UCSD-AML1 (cell line): ENCODE results near the gene RAB42.

Experiments used
- DNase-seq: peaks from one replicate; lab custom pipeline; 2025; ENCODE audit not compliant: unreplicated experiment; lab: John Stamatoyannopoulos, UW

Gene RAB42

DNA sequence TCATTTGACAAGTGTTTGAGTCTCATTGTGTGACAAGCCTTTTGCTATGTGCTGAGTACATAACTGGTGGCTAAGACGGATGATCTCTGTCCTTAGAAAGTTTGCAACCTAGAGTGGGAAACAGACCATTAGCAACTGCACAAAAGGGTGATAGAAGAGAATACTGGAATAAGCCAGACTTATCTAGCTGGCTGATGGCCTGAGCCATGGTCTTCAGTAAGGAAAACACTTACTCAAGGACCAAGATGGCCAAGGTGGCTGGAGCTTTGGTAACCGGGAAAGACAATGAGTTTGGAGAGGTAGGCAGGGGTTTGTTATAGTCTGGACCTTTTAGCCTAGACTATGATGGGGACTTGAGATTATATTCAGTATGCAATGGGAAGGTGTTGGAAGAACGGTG lies 52.4 kb downstream of the RAB42 start:
- DNase-seq: no peak
